Measurements from ENCODE around the gene UBL7. TPM values are rescaled to one million over a fixed set of nuclear protein-coding genes. Genes with fewer than 3 reads are reported as not detected.

Gene UBL7
- total and polyA plus RNA-seq, 2 of the 8 experiments (the other 6 are each of a cell fraction or from before 2014, with no cell fraction given), result 71.5 to 183 TPM

GRCh38 chr15:74466570-74466969 is 5.6 kb upstream of the UBL7 start (continued):
- TF ChIP-seq CHD7 (IDR thresholded peaks at IDR 0.05; ENCODE audit: insufficient replicate concordance, low read length) (no peak), TAF1 (IDR thresholded peaks at IDR 0.05; ENCODE audit: low read depth, low read length) (no peak), EZH2 (IDR thresholded peaks at IDR 0.05; ENCODE audit: low read depth, low read length, severe bottlenecking) (no peak), CHD1 (IDR thresholded peaks at IDR 0.05; ENCODE audit: low read depth, low read length) (no peak), SAP30 (IDR thresholded peaks at IDR 0.05; ENCODE audit: insufficient read depth, insufficient replicate concordance, low read length) (no peak), ZNF274 (IDR thresholded peaks at IDR 0.05; ENCODE audit: borderline replicate concordance, extremely low read depth, low read length) (no peak), SIN3A (conservative IDR thresholded peaks at IDR 0.05 in 1 of 2, IDR thresholded peaks at IDR 0.05 in 1 of 2; ENCODE audit: low read depth in 1 of 2, low read length in 2 of 2) (no peak), PHF8 (conservative IDR thresholded peaks at IDR 0.05; ENCODE audit: low read depth, low read length) (no peak)

All from H1 (cell line).